Muscle of leg (tissue), 11 donors: Measurements from ENCODE around the gene EXOSC10. TPM values are rescaled to one million over a fixed set of nuclear protein-coding genes. Genes with fewer than 3 reads are reported as not detected.
"Not testable (repeated sequence)": the region's sequence is repeated elsewhere in the genome, so short reads cannot be mapped to it uniquely, and the experiment has no call there.

Source experiments
- DNase-seq: peaks from one replicate; pipeline ENCODE4 v3.0.0; 2013
- H3K27ac ChIP-seq: one replicate; pipeline ENCODE4 v1.5.1; 2013; ENCODE audit warnings: mild to moderate bottlenecking, low read length, control low read depth
- H3K27me3 ChIP-seq: one replicate; pipeline ENCODE4 v1.6.1; 2013; ENCODE audit warnings: low read length; ENCODE audit not compliant: control insufficient read depth, insufficient read depth
- H3K36me3 ChIP-seq: one replicate; pipeline ENCODE4 v1.6.1; 2013; ENCODE audit warnings: low read length; ENCODE audit not compliant: control insufficient read depth, insufficient read depth
- H3K4me1 ChIP-seq: one replicate; pipeline ENCODE4 v1.6.1; 2013; ENCODE audit warnings: low read length; ENCODE audit not compliant: control insufficient read depth, insufficient read depth
- H3K4me3 ChIP-seq: one replicate; pipeline ENCODE4 v1.5.1; 2013; ENCODE audit warnings: low read length, control low read depth
- H3K9me3 ChIP-seq: replicated peaks from 2 replicates; pipeline ENCODE4 v1.6.1; 2013; ENCODE audit warnings: low read depth, low read length; ENCODE audit not compliant: control insufficient read depth
- WGBS: methylation state at CpG from one replicate; pipeline ENCODE4 v1.1.5; 2013; ENCODE audit warnings: missing lambda C conversion rate; ENCODE audit not compliant: insufficient coverage; 5-methylcytosine and 5-hydroxymethylcytosine counted together
- polyA plus RNA-seq, 8 donors: library from polyadenylated mRNA; unstranded; fragments of 120-200 nt; gene quantifications; one replicate each; pipeline versions ENCODE4 v1.2.1 to v1.2.3, GENCODE V29; 2013; ENCODE audit warnings: inconsistent platforms in 1 of 8, low replicate concordance in 1 of 8; ENCODE audit not compliant: insufficient read length in 8 of 8, insufficient read depth in 1 of 8
- total RNA-seq: library from RNA; stranded (reverse); fragments of 120-200 nt; gene quantifications from one replicate; pipeline ENCODE4 v1.2.4, GENCODE V29; 2013

EXOSC10 gene
- total and polyA plus RNA-seq, 9 donors, result 46.1 to 64.5 (median 50.3) TPM

DNA sequence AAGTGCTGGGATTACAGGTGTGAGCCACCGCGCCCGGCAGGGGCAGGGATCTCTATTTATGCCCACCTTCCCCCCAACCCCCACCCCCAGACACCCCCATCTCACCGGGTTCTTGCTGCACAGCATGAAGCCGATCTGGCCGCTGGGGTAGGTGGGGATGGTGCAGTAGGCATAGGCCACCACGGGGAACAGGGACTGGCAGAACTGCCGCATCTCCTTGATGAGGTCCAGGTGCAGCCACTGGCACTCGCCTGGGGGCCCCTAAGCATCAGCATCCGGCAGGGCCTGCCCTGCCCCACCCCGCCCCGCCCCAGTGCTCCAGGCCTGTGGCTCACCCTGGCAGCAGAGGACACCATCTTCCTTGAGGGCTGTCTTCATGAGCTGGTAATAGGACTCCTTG is 44.0 kb downstream of the EXOSC10 start:
- H3K4me3 ChIP-seq, result no peak overlapping the region
- H3K27me3 ChIP-seq, result no peaks in the 10 kb centered on the region
- peaks cover 32% of the 10 kb centered on the region for H3K36me3 ChIP-seq
- H3K27ac ChIP-seq, result no peak overlapping the region
- no peak for DNase-seq
- H3K4me1 ChIP-seq, result peaks cover 14% of the 10 kb centered on the region
- WGBS, result 86% methylated on average over 8 of the region's 12 CpGs
- H3K9me3 ChIP-seq, result no peaks in the 10 kb centered on the region

GRCh38 chr1:11054666-11055065 is 45.0 kb downstream of the EXOSC10 start:
- H3K27me3 ChIP-seq, result no peaks in the 10 kb centered on the region
- no peaks in the 10 kb centered on the region for H3K9me3 ChIP-seq
- peaks cover 32% of the 10 kb centered on the region for H3K36me3 ChIP-seq
- H3K27ac ChIP-seq, result no peak overlapping the region
- H3K4me3 ChIP-seq, result no peak overlapping the region
- 87% methylated on average over 20 of the region's 22 CpGs for WGBS
- DNase-seq, result no peak
- H3K4me1 ChIP-seq, result peaks cover 14% of the 10 kb centered on the region

- H3K4me3 ChIP-seq, result no peak overlapping the region
- H3K4me1 ChIP-seq, result peaks cover 13% of the 10 kb centered on the region
- peaks cover 32% of the 10 kb centered on the region for H3K36me3 ChIP-seq
- H3K27ac ChIP-seq, result no peak overlapping the region
- no peak for DNase-seq
- 89% methylated on average over 6 of the region's 7 CpGs for WGBS
- no peaks in the 10 kb centered on the region for H3K9me3 ChIP-seq
- H3K27me3 ChIP-seq, result no peaks in the 10 kb centered on the region
Observed at GRCh38 chr1:11054181-11054580, 45.5 kb downstream of the EXOSC10 start.

GRCh38 chr1:11053758-11054137 is 45.9 kb downstream of the EXOSC10 start:
- Histone ChIP-seq H3K27me3 (no peaks in the 10 kb centered on the region), H3K9me3 (no peaks in the 10 kb centered on the region), H3K27ac (no peak overlapping the region), H3K4me1 (peaks cover 8% of the 10 kb centered on the region), H3K4me3 (no peak overlapping the region), H3K36me3 (peaks cover 32% of the 10 kb centered on the region)
- WGBS, result 63% methylated on average over 3 of the region's 10 CpGs
- peak; percentile 48 for DNase-seq

DNA sequence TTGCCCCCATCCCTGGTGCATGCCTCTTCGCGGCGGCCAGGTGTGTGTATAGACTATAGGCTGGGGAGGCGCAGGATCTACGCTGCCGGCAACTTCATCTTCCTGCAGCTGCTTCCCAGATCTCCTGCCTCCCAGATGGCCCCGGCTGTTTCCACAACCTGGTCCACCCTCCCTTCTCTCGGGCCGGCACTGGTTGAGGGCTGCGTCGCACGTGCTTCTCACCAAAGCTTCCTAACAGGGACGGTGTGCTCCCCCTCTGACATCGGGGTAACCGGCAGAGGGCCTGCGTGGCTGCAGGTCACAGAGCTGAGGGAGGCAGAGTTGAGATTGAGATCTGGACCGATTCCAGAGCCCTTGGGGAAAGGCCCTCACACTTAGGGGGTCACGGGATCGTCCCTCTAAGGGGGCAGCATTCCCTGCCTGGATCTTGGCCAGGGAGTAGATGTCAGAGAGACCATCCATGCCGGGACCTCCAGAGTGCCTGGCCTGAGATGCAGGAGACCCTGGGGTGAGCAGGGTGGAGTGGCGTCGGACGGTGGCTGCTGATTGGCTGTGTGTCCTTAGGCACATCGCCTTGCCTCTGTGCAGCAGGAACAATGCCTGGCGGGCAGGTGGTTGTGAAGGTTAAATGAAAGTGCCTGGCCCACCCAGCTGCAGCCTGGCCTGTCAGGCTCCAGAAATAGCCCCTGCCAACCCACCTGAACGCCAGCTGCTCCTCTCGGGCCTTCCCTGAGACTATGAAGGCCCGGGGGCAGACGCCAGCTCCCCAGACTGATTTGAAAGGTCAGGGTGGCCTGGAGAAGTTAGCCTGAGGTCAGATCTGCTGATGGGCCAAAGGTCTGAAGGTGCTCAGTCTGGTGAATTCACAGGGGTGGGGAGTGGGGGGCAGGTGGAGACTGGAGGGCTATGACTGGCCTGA is 46.6 kb downstream of the EXOSC10 start:
- Histone ChIP-seq H3K4me3 (no peak overlapping the region), H3K27me3 (no peaks in the 10 kb centered on the region), H3K4me1 (peaks cover 5% of the 10 kb centered on the region), H3K36me3 (peaks cover 31% of the 10 kb centered on the region), H3K9me3 (no peaks in the 10 kb centered on the region), H3K27ac (no peak overlapping the region)
- WGBS, result 15% methylated on average over 14 of the region's 29 CpGs
- DNase-seq, result peak; percentile 61

DNA sequence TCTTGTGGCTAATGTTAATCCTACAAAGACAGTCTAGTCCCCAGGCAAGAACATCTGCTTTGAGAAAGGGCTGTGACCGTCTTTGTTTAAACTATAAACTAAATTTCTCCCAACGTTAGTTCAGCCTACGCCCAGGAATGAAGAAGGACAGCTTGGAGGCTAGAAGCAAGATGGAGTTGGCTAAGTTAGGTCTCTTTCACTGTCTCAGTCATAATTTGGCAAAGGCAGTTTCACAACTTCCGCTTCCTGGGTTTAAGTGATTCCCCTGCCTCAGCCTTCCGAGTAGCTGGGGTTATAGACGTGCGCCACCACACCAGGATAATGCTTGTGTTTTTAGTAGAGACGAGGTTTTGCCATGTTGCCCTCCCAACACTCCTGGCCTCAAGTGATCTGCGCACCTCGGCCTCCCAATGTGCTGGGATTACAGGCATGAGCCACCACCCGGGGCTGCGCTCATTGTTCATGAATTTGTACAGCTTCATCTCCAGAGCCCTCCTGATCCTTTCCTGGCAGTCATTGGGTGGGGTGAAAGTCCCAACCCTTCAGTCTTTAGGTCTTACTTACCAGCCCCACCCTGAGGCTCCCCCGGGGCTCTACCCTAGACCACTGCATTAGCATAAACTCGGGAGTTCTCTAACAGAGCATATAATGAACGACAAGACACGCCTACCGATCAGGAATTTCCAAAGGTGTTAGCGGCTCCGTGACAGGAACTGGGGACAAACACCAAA is 47.7 kb downstream of the EXOSC10 start:
- H3K36me3 ChIP-seq, result peaks cover 20% of the 10 kb centered on the region

DNA sequence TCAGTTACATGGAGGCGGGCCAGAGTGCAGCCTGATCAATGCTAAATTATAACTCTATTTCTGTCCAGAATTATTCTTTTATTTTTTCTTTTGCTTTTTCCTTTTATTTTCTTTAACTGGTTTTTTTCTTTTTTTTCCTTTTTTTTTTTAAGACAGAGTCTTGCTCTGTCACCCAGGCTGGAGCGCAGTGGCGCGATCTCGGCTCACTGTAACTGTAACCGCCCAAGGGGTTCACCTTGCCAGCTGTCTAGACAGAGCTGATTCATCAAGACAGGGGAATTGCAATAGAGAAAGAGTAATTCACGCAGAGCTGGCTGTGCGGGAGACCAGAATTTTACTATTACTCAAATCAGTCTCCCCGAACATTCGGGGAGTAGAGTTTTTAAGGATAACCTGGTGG is 48.5 kb downstream of the EXOSC10 start:
- not testable (repeated sequence) for H3K4me1 ChIP-seq, H3K9me3 ChIP-seq, H3K27ac ChIP-seq, H3K4me3 ChIP-seq, H3K27me3 ChIP-seq, DNase-seq
- 63% methylated on average over 7 of the region's 10 CpGs for WGBS
- peaks cover 12% of the 10 kb centered on the region for H3K36me3 ChIP-seq

More for the DNA sequence above, 47.7 kb downstream of the EXOSC10 start:
- Histone ChIP-seq H3K4me1 (peaks cover 5% of the 10 kb centered on the region), H3K27me3 (no peaks in the 10 kb centered on the region), H3K4me3 (no peak overlapping the region), H3K9me3 (no peaks in the 10 kb centered on the region), H3K27ac (no peak overlapping the region)
- WGBS, result 45% methylated on average over 14 of the region's 19 CpGs
- peak; percentile 38 for DNase-seq

GRCh38 chr1:11046625-11047365 is 52.9 kb downstream of the EXOSC10 start, which contains the start of gene MASP2:
Gene MASP2, minus strand, starts transcription at chr1:11047239. Its CDS starts 32 bp downstream, at chr1:11047207.
- Histone ChIP-seq H3K27me3 (no peaks in the 10 kb centered on the region), H3K4me1 (peaks cover 12% of the 10 kb centered on the region), H3K9me3 (no peaks in the 10 kb centered on the region), H3K27ac (no peak within 1 kb of the TSS), H3K4me3 (no peak within 1 kb of the TSS), H3K36me3 (no peaks in the 10 kb centered on the region)
- DNase-seq, result no peak
- WGBS, result 85% methylated on average over 28 of the region's 28 CpGs

DNA sequence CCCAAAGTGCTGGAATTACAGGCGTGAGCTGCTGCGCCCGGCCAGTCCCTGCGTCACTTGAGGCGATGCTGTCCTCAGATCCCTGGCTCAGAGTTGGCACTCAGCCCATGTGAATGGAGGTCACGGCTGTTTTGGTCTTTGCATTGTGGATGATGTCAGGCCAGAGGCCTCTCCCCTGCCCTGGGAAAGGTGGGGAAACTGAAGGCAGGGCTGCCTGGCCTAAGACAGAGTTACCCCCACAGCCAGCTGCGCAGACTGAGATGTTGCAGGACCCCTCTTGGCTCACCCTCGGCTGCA is 53.5 kb downstream of the EXOSC10 start:
- no peaks in the 10 kb centered on the region for H3K27me3 ChIP-seq
- H3K4me1 ChIP-seq, result peaks cover 12% of the 10 kb centered on the region
- WGBS, result 81% methylated on average over 7 of the region's 8 CpGs
- H3K27ac ChIP-seq, result no peak overlapping the region
- H3K4me3 ChIP-seq, result no peak overlapping the region
- no peaks in the 10 kb centered on the region for H3K9me3 ChIP-seq
- H3K36me3 ChIP-seq, result no peaks in the 10 kb centered on the region
- DNase-seq, result peak; percentile 40
